ENCODE data around the gene ZFAND2B. TPM values are rescaled to one million over a fixed set of nuclear protein-coding genes. Genes with fewer than 3 reads are reported as not detected.

The ZFAND2B gene, protein sequence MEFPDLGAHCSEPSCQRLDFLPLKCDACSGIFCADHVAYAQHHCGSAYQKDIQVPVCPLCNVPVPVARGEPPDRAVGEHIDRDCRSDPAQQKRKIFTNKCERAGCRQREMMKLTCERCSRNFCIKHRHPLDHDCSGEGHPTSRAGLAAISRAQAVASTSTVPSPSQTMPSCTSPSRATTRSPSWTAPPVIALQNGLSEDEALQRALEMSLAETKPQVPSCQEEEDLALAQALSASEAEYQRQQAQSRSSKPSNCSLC
- total RNA-seq (2022) (61.0 and 73.1 TPM in 2 replicates), Bru-seq, nascent RNA (percentile 54 among the genes with signal in this experiment), BruChase-seq, experiment 1, labeled RNA remaining after a 6-hour chase (percentile 73 among the genes with signal in this experiment), BruChase-seq, experiment 2, labeled RNA remaining after a 2-hour chase (percentile 65 among the genes with signal in this experiment)
- long read RNA-seq, transcript ZFAND2B-206 (10 exons, 944 nt) = minor isoform, 9 of 113 reads
- long read RNA-seq, transcript ZFAND2B-201 (9 exons, 1,314 nt) = minor isoform, 34 of 113 reads
- long read RNA-seq, transcript ZFAND2B-212 (10 exons, 1,199 nt) = major isoform, 46 of 113 reads
- long read RNA-seq, partial matches to known transcripts = 13 of 113 reads
- long read RNA-seq, other reads (novel, unspliced or antisense) = 6 of 113 reads

DNA sequence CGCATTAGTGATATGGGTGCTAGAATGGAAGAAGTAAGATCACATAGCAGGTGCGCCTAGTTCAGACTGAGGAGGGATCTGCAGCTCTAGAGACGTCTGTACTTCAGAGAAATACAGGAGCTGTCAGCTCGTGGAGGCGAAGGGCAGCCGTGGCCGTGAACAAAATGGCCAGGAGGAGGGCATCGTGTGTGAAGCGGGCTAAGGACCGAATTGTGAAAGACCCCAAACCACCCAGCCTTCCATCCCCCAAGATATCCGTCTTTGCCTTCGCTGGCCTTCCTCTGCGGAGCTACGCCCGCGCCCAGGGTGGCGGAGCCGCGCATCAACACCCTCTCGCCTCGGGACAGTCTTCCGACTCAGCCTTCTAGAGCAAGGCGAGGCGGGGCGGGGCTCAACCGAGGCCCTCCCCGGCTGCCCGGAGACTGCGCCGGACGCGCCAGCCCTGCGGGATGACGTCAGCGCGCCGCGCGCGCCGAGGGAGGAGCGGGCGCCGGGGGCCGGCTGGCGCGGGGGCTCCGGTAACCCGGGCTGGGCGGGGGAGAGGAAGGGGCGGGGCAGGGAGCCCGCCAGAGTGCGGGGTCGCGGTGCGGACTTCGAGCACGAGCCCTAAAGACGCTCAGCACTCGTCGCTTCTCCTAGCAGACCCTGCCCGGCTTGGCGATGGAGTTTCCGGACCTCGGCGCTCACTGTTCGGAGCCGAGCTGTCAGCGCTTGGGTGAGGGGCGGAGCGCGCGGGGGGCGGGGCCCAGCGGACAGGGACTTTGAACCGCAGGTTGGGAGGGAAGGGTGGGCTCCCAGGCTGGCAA is at the start of gene ZFAND2B:
TSS of gene ZFAND2B (plus strand) at position 455 of the 806 bp plus-strand sequence. CDS start at position 661, 206 bp downstream.
- Mint-ChIP-seq H3K9me3 (ENCODE audit: unreplicated experiment) (no peaks in the 10 kb centered on the region), H3K4me1 (ENCODE audit: insufficient read depth, unreplicated experiment) (peaks cover 15% of the 10 kb centered on the region), H3K36me3 (ENCODE audit: insufficient read depth, unreplicated experiment) (peaks cover 34% of the 10 kb centered on the region), H3K4me3 (ENCODE audit: unreplicated experiment) (peak within 1 kb of the TSS; percentile 88), H3K27me3 (ENCODE audit: insufficient read depth, unreplicated experiment) (no peaks in the 10 kb centered on the region), H3K27ac (ENCODE audit: low read depth, unreplicated experiment) (peak within 1 kb of the TSS; percentile 94)
- CTCF ChIA-PET = interaction anchor here (0.6 to 1.4 kb wide), 5 partner anchors 25 to 88 kb away, joined by 3 to 4 read pairs (median 3); no protein-coding TSS in a partner anchor
- peak; percentile 93 for DNase-seq (ENCODE audit: unreplicated experiment)
- intact Hi-C loops (cut with micrococcal nuclease) = loop anchor here (1.0 kb wide), 1 partner anchor 46 kb away; the partner anchor contains the start of gene NHEJ1
- BruUV-seq (replicated peaks) = TSS peak; percentile 69
- POLR2A ChIA-PET = interaction anchor here (0.6 to 4.5 kb wide), 26 partner anchors 9 to 921 kb away, joined by 3 to 64 read pairs (median 5); partner anchors contain the start of genes ABCB6, ANKZF1, ATG9A and CHPF
- no peak for TF ChIP-seq CTCF (IDR thresholded peaks at IDR 0.05; ENCODE audit: unreplicated experiment)

- no peak for DNase-seq (ENCODE audit: unreplicated experiment)
- ChIA-PET CTCF (interaction anchor here (0.5 to 11.0 kb wide), 16 partner anchors 10 to 372 kb away, joined by 3 to 178 read pairs (median 4); partner anchors contain the start of genes CNPPD1 and SLC23A3), POLR2A (interaction anchor here (0.7 to 2.8 kb wide), 2 partner anchors 20 to 82 kb away, joined by 3 to 19 read pairs; partner anchors contain the start of gene CNPPD1)
- Mint-ChIP-seq H3K9me3 (ENCODE audit: unreplicated experiment) (no peaks in the 10 kb centered on the region), H3K27ac (ENCODE audit: low read depth, unreplicated experiment) (no peak overlapping the region), H3K4me1 (ENCODE audit: insufficient read depth, unreplicated experiment) (peaks cover 14% of the 10 kb centered on the region), H3K27me3 (ENCODE audit: insufficient read depth, unreplicated experiment) (no peaks in the 10 kb centered on the region), H3K36me3 (ENCODE audit: insufficient read depth, unreplicated experiment) (peaks cover 12% of the 10 kb centered on the region), H3K4me3 (ENCODE audit: unreplicated experiment) (no peak overlapping the region)
- TF ChIP-seq CTCF (IDR thresholded peaks at IDR 0.05; ENCODE audit: unreplicated experiment) = no peak
- intact Hi-C loops (cut with micrococcal nuclease) = no loop called here
- BruUV-seq (replicated peaks) = no TSS peak
These were observed 49.2 kb upstream of the ZFAND2B start for GRCh38 chr2:219157396-219157795.

DNA sequence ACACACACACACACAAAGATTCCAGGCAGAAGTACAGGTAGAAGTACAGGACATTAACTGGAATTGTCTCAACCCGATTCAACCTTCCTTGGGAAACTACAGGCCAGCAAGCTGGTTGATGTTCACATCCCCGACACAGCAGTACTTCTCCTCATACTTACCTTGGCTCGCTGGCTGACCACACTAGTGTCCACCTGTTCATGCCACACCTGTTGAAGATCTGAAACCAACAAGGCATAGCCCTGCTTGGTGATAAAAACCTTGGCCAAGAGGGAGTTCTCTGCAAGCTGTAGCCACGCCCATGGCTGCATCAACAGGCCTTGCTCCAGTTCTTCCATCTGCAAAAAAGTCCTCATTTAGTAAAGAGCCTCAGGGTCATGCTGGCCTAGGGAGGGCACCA is 48.6 kb upstream of the ZFAND2B start:
- Mint-ChIP-seq H3K4me3 (ENCODE audit: unreplicated experiment) (no peak overlapping the region), H3K36me3 (ENCODE audit: insufficient read depth, unreplicated experiment) (peaks cover 12% of the 10 kb centered on the region), H3K27ac (ENCODE audit: low read depth, unreplicated experiment) (no peak overlapping the region), H3K27me3 (ENCODE audit: insufficient read depth, unreplicated experiment) (no peaks in the 10 kb centered on the region), H3K9me3 (ENCODE audit: unreplicated experiment) (no peaks in the 10 kb centered on the region), H3K4me1 (ENCODE audit: insufficient read depth, unreplicated experiment) (peaks cover 14% of the 10 kb centered on the region)
- CTCF ChIA-PET = interaction anchor here (0.5 to 11.0 kb wide), 15 partner anchors 9 to 371 kb away, joined by 3 to 178 read pairs (median 10); partner anchors contain the start of genes CNPPD1 and SLC23A3
- no TSS peak for BruUV-seq (replicated peaks)
- POLR2A ChIA-PET = interaction anchor here (0.6 to 2.8 kb wide), 3 partner anchors 19 to 142 kb away, joined by 3 to 19 read pairs (median 3); partner anchors contain the start of gene CNPPD1
- no peak for TF ChIP-seq CTCF (IDR thresholded peaks at IDR 0.05; ENCODE audit: unreplicated experiment)
- no peak for DNase-seq (ENCODE audit: unreplicated experiment)
- intact Hi-C loops (cut with micrococcal nuclease) = no loop called here
